ENCODE data around the gene DIAPH2. TPM values are rescaled to one million over a fixed set of nuclear protein-coding genes. Genes with fewer than 3 reads are reported as not detected.
A peak's percentile ranks its signal among the peaks of the same experiment; 100 is the strongest.

DIAPH2 gene
- total and polyA plus RNA-seq, 2 donors (not counting 1 experiment from before 2014, with no cell fraction given), result 16.8 to 18.5 TPM

- Histone ChIP-seq H3K27me3 (ENCODE audit: control insufficient read depth, insufficient read depth, low read length) (no peaks in the 10 kb centered on the region), H3K4me1 (ENCODE audit: control insufficient read depth, extremely low read depth, insufficient read depth, low read length) (no peaks in the 10 kb centered on the region), H2AFZ (ENCODE audit: low read length) (no peak overlapping the region), H3K4me3 (replicated peaks in 1 of 4; ENCODE audit: control extremely low read depth in 1 of 4, insufficient read depth in 1 of 4, low read depth in 3 of 4, low read length in 4 of 4) (no peak overlapping the region), H3K79me2 (ENCODE audit: control insufficient read depth, insufficient read depth, low read length) (no peaks in the 10 kb centered on the region), H3K27ac (ENCODE audit: insufficient read depth, low read length) (no peak overlapping the region), H4K20me1 (ENCODE audit: control insufficient read depth, extremely low read depth, insufficient read depth, low read length) (no peaks in the 10 kb centered on the region), H3K4me2 (ENCODE audit: extremely low read depth, insufficient read depth, low read length) (no peak overlapping the region), H3K9me3 (ENCODE audit: control insufficient read depth, insufficient read depth, low read depth, low read length) (no peaks in the 10 kb centered on the region), H3K9ac (ENCODE audit: insufficient read depth, low read length) (no peak overlapping the region), H3K36me3 (ENCODE audit: control insufficient read depth, insufficient read depth, low read length) (no peaks in the 10 kb centered on the region)
- no peak for TF ChIP-seq CTCF (conservative IDR thresholded peaks at IDR 0.05 in 1 of 2, IDR thresholded peaks at IDR 0.05 in 1 of 2; ENCODE audit: low read depth in 1 of 2, low read length in 2 of 2)
- no peak for TF ChIP-seq EZH2 (IDR thresholded peaks at IDR 0.05; ENCODE audit: low read length, missing control alignments)
- no peak for DNase-seq (ENCODE audit: low read depth in 2 of 2)
Observed at GRCh38 chrX:96979766-96980165, 295.1 kb downstream of the DIAPH2 start.

GRCh38 chrX:96982161-96982560 lies 297.5 kb downstream of the DIAPH2 start:
- Histone ChIP-seq H3K36me3 (ENCODE audit: control insufficient read depth, insufficient read depth, low read length) (no peaks in the 10 kb centered on the region), H3K27me3 (ENCODE audit: control insufficient read depth, insufficient read depth, low read length) (no peaks in the 10 kb centered on the region), H3K4me3 (replicated peaks in 1 of 4; ENCODE audit: control extremely low read depth in 1 of 4, insufficient read depth in 1 of 4, low read depth in 3 of 4, low read length in 4 of 4) (no peak overlapping the region), H4K20me1 (ENCODE audit: control insufficient read depth, extremely low read depth, insufficient read depth, low read length) (no peaks in the 10 kb centered on the region), H3K9ac (ENCODE audit: insufficient read depth, low read length) (no peak overlapping the region), H3K79me2 (ENCODE audit: control insufficient read depth, insufficient read depth, low read length) (no peaks in the 10 kb centered on the region), H3K4me2 (ENCODE audit: extremely low read depth, insufficient read depth, low read length) (no peak overlapping the region), H2AFZ (ENCODE audit: low read length) (no peak overlapping the region), H3K27ac (ENCODE audit: insufficient read depth, low read length) (no peak overlapping the region), H3K9me3 (ENCODE audit: control insufficient read depth, insufficient read depth, low read depth, low read length) (no peaks in the 10 kb centered on the region), H3K4me1 (ENCODE audit: control insufficient read depth, extremely low read depth, insufficient read depth, low read length) (no peaks in the 10 kb centered on the region)
- no peak for TF ChIP-seq CTCF (conservative IDR thresholded peaks at IDR 0.05 in 1 of 2, IDR thresholded peaks at IDR 0.05 in 1 of 2; ENCODE audit: low read depth in 1 of 2, low read length in 2 of 2)
- DNase-seq (ENCODE audit: low read depth in 2 of 2), result no peak

GRCh38 chrX:96984538-96984937 lies 299.9 kb downstream of the DIAPH2 start:
- H3K79me2 ChIP-seq (ENCODE audit: control insufficient read depth, insufficient read depth, low read length), result no peaks in the 10 kb centered on the region
- TF ChIP-seq CTCF (conservative IDR thresholded peaks at IDR 0.05 in 1 of 2, IDR thresholded peaks at IDR 0.05 in 1 of 2; ENCODE audit: low read depth in 1 of 2, low read length in 2 of 2), result no peak
- TF ChIP-seq EZH2 (IDR thresholded peaks at IDR 0.05; ENCODE audit: low read length, missing control alignments), result no peak
- no peak overlapping the region for H2AFZ ChIP-seq (ENCODE audit: low read length)
- H3K27ac ChIP-seq (ENCODE audit: insufficient read depth, low read length), result no peak overlapping the region
- H3K9ac ChIP-seq (ENCODE audit: insufficient read depth, low read length), result no peak overlapping the region
- no peaks in the 10 kb centered on the region for H3K27me3 ChIP-seq (ENCODE audit: control insufficient read depth, insufficient read depth, low read length)
- no peak overlapping the region for H3K4me3 ChIP-seq (replicated peaks in 1 of 4; ENCODE audit: control extremely low read depth in 1 of 4, insufficient read depth in 1 of 4, low read depth in 3 of 4, low read length in 4 of 4)
- no peak overlapping the region for H3K4me2 ChIP-seq (ENCODE audit: extremely low read depth, insufficient read depth, low read length)
- no peaks in the 10 kb centered on the region for H4K20me1 ChIP-seq (ENCODE audit: control insufficient read depth, extremely low read depth, insufficient read depth, low read length)
- DNase-seq (ENCODE audit: low read depth in 2 of 2), result peak in 1 of 2 donors; percentile 53
- H3K36me3 ChIP-seq (ENCODE audit: control insufficient read depth, insufficient read depth, low read length), result no peaks in the 10 kb centered on the region
- no peaks in the 10 kb centered on the region for H3K4me1 ChIP-seq (ENCODE audit: control insufficient read depth, extremely low read depth, insufficient read depth, low read length)
- H3K9me3 ChIP-seq (ENCODE audit: control insufficient read depth, insufficient read depth, low read depth, low read length), result no peaks in the 10 kb centered on the region

All from fibroblast of lung (primary cell).